Caki2 (cell line): ENCODE results near the gene IFT122. TPM values are rescaled to one million over a fixed set of nuclear protein-coding genes. Genes with fewer than 3 reads are reported as not detected.

Source experiments
- DNase-seq: peaks from one replicate; pipeline ENCODE4 v3.0.0-alpha.2; 2015; ENCODE audit warnings: low read depth
- in situ Hi-C: cut with HindIII; loops from 2 replicates; pipeline ENCODE4 v1.10.0; 2016; ENCODE audit warnings: low sequenced_read_pairs, low pct_unique_long_range_greater_than_20kb, mixed read lengths
- total RNA-seq: library from RNA; depleted of rRNA; stranded (reverse); fragments of >200 nt; shearing (Covaris generic); gene quantifications from 2 replicates; pipeline ENCODE4 v1.2.3, GENCODE V29; 2014; ENCODE audit warnings: low replicate concordance

Gene IFT122
- total RNA-seq, 1 experiment from 2014 or later: 23.4 TPM

GRCh38 chr3:129413687-129414506, 26.1 kb upstream of the IFT122 start:
- in situ Hi-C loops: no loop called here

DNA sequence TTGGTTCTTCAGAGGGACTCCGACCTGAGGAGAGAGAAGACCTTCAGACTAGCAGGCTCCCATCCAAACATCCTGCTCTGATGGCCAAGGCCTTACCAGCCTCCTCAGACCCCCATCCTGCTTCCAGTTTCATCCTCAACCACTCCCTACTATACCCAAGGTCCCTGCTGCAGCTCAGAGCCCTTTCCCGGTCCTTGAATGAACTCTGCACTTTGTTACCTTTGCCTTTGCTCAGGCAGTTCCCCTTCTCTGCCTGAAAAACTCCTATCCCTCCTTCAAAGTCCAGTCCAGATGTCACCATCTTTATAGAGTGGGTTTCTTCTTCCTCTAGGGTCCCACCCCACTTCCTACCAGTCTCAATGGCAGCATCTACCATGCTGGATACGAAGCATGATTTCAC, 24.6 kb upstream of the IFT122 start:
- in situ Hi-C loops: no loop called here

More at GRCh38 chr3:129413687-129414506, 26.1 kb upstream of the IFT122 start:
- DNase-seq: peak; percentile 76

DNA sequence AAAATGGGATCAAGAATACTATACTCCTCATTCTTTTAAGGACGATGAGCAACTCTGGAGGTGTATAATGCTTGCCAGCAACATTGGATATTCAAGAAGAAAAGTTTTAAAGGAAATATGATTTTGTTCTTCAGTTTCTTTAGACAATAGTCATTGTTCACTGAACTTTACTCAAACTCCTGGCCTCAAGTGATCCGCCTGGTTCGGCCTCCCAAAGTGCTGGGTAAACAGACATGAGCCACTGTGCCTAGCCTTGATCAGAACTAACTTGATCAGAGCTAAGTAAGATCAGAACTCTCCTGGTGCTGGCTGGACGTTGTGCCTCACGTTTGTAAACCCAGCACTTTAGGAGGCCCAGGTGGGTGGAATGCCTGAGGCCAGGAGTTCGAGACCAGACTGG, 24.2 kb upstream of the IFT122 start:
- in situ Hi-C loops: no loop called here
- DNase-seq: no peak

More for the DNA sequence above, 24.6 kb upstream of the IFT122 start:
- no peak for DNase-seq

DNA sequence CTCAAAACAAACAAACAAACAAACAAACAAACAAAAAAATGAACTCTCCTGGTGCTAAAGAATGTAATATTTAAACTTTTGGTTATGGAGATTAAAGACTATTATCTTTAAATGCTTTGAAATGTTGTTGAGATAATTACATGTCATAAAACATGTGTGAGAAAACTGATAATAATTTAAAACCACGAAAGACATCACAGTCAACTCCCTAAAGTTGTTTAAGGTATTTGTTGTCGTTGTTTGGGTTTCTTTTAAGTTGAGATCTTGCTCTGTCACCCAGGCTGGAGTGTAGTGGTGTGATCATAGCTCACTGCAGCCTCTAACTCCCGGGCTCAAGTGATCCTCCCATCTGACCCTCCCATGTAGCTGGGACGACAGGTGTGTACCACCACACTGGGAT, 23.6 kb upstream of the IFT122 start:
- in situ Hi-C loops: no loop called here

DNA sequence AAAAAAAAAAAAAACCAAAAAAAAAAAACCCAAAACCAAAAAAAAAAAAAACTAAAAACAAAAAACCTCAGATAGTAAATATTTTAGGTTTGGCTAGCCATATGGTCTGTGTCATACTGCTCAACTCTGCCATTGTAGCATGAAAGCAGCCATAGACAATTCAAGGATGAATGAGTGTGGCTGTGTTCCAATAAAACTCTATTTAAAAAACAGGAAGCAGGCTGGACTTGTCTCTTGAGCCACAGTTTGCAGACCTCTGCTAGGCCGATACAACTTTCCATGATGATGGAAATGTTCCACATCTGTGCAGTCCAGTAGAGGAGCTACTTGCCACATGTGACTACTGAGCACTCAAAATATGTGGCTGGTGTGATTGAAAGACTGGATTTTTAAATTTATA, 22.7 kb upstream of the IFT122 start:
- no peak for DNase-seq
- in situ Hi-C loops: no loop called here

More for the DNA sequence above, 23.6 kb upstream of the IFT122 start:
- no peak for DNase-seq

GRCh38 chr3:129418041-129418973, 21.7 kb upstream of the IFT122 start:
- in situ Hi-C loops: no loop called here
- DNase-seq: no peak

DNA sequence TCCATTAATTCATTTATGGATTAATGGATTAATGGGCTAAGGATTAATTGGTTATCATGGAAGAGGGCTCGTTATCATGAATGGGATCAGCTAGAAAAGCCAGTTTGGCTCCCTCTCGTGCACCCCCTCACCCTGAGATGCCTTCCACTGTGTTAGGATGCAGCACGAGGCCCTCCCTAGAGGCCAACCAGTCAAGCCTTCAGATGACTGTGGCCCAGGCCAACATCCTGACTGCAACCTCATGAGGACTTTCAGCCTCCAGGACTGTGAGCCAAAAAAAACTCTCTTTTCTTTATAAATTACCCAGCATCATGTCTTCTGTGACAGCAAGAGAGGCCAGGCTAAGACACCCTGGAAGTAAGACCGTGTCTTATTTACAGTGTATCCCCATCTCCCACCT, 20.5 kb upstream of the IFT122 start:
- in situ Hi-C loops: no loop called here
- no peak for DNase-seq

- no peak for DNase-seq
- in situ Hi-C loops: no loop called here
Measured at GRCh38 chr3:129421236-129421883, 18.7 kb upstream of the IFT122 start.

- DNase-seq: no peak
- in situ Hi-C loops: no loop called here
Measured at GRCh38 chr3:129421988-129422745, 17.9 kb upstream of the IFT122 start.

DNA sequence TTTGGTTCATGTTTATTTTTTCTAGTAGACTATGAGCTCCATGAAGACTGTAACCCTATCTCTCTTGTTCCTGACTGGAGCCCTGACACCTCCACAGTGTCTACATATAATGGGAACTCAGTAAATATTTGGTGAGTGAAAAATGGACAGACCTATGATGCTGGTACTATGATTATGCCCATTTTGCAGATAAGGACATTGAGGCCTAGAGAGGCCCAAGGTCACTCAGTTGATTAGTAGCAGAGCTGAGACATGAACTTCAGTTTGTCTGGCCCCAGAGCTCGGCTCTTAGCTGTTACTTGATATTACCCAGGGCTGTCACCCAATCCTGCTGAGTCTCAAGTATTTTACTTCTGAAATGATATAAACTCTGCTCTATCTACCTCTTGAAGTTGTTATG, 17.1 kb upstream of the IFT122 start:
- in situ Hi-C loops: no loop called here
- DNase-seq: no peak

GRCh38 chr3:129424185-129424841, 15.7 kb upstream of the IFT122 start:
- in situ Hi-C loops: no loop called here

DNA sequence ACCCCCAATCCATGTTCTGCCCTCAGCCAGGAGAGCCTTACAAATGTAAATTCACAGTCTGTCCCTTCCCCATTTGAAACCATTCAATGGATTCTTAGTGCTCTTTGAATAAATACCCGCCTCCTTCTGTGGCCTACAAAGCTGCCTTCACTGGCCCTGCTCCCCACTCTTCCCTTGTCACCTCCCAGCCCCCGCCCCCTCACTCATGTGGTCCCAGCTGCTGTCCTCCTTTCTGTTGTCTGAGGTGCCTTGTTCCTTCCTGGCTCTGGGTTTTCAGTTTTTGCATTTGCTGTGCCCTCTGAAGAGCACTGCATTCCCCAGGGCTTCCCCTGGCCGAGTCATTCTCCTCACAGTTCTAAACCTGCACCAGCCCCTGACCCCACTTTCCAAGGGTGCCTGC, 14.8 kb upstream of the IFT122 start:
- in situ Hi-C loops: no loop called here
- no peak for DNase-seq

More at GRCh38 chr3:129424185-129424841, 15.7 kb upstream of the IFT122 start:
- DNase-seq: no peak

- in situ Hi-C loops: no loop called here
- DNase-seq: no peak
Measured at GRCh38 chr3:129425619-129426018, 14.4 kb upstream of the IFT122 start.

DNA sequence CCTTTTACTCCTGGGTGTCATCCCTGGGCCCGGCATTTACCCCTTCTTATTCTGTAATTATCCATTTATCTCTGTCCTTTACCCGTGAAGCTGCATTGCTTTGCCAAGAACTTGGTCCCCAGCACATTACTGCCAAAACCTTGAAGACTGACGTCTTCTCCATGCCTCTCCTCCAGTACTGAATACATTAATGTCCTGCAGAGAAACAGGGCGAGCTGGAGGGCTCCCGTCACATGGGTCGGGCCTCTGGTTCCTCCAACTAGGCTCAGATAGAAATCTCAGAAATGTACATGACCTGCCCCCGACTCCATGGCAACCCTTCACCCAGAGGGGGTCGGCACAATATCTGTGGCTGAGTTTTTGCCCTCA, 12.0 kb upstream of the IFT122 start:
- in situ Hi-C loops: no loop called here
- DNase-seq: no peak

DNA sequence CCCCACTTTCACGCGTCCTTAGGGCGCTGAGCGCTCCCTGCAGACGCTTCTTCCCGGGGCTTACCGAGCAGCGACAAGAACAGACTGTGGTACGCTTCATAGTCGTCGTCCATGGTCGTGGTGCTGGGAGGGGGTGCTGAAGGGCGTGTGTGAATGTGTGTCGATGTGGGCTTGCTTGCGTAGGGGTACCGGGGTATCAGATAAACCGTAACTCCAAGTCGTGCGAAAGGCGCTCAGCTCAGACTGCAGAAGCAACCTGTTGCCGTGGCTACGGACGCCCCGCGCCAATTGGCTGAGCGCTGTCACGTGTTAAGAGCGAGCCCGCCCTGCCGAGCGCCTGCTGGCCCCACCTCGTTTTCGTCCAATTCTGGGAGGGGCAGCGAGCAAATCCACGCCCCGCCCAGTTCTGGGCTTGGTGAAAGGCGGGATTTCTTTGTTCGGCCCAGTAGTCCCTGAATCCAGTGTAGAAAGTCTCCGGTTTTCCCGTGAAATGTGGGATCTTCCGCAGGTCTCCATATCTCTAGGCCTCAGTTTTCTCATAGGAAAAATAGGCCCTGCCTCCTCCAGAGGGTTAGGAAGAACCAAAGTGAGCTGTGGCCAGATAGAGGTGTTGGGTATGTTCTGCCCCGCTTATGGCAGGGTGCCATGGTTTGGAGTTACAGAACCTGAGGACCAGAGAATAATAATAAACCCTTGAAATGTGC, 11.5 kb upstream of the IFT122 start, which contains the start of gene EFCAB12:
EFCAB12 (minus strand) TSS at position 261 of the 704 bp plus-strand sequence; CDS start at position 113, 148 bp downstream.
- in situ Hi-C loops: no loop called here
- peak; percentile 82 for DNase-seq

DNA sequence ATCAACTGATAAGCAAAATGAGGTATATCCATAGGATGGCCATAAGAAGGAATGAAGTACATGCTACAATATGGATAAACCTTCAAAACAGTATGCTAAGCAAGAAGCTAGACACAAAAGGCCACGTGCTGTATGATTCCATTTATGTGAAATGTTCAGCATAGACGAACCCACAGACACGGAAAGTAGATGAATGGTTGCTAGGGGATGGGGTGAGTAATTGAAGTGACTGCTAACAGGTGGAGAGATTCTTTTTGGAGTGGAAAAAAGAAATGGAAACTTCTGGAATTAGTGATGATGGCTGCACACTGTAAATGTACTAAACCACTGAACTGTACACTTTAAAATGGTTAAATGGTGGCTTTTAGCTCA, 11.0 kb upstream of the IFT122 start:
- DNase-seq: no peak
- in situ Hi-C loops: no loop called here

- DNase-seq: no peak
Measured at GRCh38 chr3:129429602-129430001, 10.4 kb upstream of the IFT122 start.

More at GRCh38 chr3:129429602-129430001, 10.4 kb upstream of the IFT122 start:
- in situ Hi-C loops: no loop called here
